ENCODE results near the gene TBC1D10A.
A peak's percentile ranks its signal among the peaks of the same experiment; 100 is the strongest.

TBC1D10A gene, protein sequence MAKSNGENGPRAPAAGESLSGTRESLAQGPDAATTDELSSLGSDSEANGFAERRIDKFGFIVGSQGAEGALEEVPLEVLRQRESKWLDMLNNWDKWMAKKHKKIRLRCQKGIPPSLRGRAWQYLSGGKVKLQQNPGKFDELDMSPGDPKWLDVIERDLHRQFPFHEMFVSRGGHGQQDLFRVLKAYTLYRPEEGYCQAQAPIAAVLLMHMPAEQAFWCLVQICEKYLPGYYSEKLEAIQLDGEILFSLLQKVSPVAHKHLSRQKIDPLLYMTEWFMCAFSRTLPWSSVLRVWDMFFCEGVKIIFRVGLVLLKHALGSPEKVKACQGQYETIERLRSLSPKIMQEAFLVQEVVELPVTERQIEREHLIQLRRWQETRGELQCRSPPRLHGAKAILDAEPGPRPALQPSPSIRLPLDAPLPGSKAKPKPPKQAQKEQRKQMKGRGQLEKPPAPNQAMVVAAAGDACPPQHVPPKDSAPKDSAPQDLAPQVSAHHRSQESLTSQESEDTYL

DNA sequence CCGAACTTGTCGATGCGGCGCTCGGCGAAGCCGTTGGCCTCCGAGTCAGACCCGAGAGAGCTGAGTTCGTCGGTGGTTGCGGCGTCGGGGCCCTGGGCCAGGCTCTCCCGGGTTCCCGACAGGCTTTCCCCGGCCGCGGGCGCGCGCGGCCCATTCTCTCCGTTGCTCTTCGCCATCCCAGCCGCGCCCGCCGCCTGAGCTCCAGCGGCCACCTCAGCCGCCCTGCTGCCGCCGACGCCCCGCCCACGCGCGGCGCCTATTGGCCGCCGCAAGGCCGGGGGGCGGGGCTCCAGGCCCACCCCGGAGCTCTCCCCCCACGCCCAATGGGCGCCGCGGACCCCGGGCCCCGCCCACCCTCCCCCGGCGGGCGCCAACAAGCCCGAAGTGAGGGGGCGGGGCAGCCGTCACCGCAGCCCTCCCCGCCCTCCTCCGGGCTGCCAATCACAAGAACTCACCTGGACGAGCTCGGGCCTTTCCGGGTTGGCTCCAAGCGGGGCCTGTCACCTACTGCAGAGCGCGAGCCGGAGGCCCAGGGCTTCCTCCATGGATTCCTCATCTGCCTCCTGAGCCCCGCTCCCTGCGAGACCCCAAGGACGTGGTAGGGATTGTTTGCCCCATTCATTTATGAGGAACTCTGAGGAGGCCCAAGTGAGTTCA is at the start of gene TBC1D10A:
Gene TBC1D10A (minus strand): TSS at position 236 of the 657 bp plus-strand sequence. CDS start 60 bp downstream, at position 176.
- peak; percentile 93 for DNase-seq

DNA sequence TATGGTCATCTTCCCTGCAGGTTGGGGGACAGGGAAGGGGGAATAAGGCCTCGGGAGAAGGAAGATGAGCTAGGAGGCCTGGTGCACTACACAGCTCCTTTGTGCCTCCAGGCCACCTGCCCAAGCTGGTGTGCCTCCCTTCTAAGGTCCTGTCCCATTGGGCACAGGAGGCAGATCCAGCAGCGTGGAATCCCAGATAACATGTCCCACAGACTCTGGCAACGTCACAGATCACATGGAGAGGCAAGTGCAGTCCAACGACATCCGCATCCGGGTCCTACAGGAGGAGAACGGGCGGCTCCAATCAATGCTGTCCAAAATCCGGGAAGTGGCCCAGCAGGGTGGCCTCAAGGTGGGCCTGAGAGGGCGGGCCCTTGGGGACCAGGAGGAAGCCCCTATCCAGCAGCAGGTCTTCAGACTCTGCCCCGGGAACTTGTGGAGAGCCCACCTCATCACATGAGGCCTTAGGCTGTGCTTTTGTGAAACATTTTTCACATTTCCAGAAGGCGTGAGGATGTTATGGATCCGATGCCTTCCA is 48.6 kb upstream of the TBC1D10A start:
- DNase-seq: no peak

DNA sequence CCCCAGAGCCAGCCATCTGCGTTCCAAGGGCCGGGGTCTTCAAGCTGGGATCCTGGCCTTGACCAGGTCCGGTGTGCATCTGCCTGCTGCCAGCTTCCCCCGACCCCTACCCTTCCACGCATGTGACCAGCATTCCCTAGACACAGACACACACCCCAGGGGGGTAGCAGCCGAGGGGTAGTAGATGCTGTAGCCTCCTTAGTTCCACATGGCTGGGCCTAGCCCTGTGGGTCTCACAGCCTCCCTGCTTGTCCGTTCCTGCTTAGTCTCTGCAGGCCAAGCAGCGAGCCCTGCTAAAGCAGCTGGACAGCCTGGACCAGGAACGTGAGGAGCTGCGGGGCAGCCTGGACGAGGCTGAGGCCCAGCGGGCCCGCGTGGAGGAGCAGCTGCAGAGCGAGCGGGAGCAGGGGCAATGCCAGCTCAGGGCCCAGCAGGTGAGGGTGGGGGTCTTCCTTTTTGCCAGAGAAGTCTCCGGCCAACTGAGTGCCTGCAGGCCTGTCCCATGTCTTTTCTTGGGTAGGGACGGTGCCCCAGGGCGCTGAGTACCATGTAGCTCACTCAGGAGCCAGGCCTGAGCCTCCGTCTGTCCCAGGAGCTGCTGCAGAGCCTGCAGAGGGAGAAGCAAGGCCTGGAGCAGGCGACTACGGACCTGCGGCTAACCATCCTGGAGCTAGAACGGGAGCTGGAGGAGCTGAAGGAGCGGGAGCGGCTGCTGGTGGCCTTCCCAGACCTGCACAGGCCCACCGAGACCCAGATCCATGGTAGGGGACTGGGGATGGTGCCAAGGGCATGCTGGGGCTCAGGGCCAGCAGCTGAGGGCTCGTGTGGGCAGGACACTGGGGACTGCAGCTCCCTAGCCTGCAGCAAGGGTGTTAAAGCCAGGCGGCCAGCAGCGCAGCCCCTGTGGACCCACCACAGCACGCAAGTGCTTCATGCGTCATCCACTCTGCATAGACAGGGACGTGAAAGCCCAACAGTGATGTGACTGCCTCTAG is 46.9 kb upstream of the TBC1D10A start:
- DNase-seq: no peak

DNA sequence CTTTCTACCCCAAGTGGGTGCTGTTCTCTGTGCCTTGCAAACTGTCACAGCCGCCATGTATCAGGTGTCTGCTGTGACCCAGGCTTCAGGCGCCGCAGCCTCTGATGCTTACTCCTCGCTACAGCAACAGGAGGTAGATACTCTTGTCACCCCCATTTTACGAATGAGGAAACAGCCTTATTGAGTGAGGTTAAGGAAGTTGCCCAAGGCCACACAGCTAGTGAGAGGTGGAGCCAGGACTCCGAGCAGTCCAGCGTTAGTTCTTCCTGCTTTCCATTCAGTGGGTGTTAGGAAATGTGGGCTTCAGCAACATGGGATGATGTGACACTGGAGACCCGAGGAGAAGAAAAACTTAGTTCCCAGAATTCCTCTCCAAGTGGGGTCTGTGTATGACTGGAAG is 46.2 kb upstream of the TBC1D10A start:
- no peak for DNase-seq

DNA sequence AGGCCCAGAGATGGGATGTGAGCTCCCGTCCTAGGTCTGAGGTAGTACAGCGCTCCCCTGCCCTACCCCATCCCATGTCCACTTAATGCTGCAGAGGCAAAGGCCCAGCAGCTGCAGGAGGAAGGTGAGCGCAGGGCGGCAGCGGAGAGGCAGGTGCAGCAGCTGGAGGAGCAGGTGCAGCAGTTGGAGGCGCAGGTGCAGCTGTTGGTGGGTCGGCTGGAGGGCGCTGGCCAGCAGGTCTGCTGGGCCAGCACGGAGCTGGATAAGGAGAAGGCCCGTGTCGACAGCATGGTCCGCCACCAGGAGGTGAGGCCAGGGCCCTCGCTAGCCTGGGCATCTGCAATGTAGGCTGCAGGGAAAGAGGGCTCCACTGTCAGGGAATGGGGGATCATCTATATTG is 45.2 kb upstream of the TBC1D10A start:
- peak; percentile 58 for DNase-seq

DNA sequence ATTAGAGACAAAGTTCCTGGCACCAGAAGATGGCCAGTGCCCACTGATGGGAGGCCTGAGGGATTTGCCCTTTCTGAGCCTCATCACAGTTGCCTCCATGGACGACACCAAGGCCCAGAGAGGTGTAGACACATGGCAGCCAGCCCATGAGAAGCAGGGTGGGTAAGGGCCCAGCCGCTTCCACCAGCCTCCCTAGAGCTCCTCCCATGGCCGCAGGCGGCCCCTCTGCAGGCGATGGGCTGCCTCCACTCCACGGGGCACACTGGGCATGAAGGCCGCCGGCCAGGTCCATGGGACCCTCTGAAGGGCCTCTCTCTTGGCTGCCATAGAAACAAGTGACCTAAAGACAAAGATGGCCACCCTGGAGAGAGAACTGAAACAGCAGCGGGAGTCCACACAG is 44.6 kb upstream of the TBC1D10A start:
- no peak for DNase-seq

DNA sequence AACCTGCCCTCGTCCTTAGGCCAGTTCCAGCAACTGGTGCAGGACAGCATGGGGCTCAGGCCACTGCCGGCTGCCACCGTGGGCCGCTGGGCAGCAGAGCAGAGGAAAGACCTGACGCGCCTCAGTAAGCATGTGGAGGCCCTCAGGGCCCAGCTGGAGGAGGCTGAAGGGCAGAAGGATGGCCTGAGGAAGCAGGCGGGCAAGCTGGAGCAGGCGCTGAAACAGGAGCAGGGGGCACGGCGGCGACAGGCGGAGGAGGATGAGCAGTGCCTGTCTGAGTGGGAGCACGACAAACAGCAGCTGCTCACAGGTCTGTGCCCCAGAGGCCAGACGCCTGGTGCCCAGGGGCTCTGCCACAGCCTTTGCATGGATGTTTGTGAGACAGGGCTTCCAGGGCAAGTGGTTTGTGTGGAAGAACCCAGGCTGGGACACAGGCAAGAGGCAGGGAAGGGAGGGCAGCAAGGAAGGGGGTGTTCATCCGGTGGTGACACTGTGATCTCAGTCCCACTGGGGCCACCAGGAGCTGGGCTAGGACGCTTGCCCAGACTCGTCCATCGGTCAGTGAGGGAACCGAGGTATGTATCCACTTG is 44.0 kb upstream of the TBC1D10A start:
- no peak for DNase-seq

DNA sequence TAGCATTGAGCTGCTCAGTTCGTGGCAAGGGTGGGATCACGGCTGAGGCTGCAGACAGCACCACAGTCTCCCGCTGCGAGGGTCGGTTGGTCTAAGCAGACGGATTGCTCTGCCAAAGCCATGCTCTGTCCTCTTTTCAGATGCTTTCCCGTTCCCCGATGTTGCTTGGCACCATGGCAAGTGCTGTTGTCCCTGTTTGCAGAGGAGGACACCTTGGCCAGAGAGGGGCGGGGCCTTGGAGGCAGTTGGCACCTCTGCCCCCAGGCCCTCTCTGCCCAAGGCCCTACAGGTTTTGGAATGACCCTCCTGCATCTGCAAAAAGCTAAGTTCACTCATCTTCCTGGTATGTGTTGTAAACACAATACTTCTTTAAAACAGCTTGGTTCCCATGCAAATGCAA is 41.7 kb upstream of the TBC1D10A start:
- DNase-seq: no peak

DNA sequence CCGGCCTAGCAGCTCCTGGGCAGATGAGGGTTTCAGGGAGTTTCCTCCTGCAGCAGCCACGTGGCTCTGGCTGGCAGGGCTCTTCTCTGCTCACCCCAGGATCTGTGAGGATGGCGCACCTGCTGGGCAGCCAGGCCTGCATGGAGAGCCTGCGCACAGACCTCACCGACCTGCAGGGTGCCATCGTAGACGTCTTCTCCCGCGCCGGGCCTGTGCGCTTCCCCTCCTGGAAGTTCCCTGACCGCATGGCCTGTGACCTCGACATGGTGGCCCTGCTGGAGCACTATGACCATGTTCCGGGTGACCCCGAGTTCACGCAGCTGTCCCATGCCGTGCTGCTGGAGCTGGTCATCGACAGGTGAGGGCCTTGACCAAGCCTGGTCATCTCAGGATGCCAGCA is 39.1 kb upstream of the TBC1D10A start:
- no peak for DNase-seq

DNA sequence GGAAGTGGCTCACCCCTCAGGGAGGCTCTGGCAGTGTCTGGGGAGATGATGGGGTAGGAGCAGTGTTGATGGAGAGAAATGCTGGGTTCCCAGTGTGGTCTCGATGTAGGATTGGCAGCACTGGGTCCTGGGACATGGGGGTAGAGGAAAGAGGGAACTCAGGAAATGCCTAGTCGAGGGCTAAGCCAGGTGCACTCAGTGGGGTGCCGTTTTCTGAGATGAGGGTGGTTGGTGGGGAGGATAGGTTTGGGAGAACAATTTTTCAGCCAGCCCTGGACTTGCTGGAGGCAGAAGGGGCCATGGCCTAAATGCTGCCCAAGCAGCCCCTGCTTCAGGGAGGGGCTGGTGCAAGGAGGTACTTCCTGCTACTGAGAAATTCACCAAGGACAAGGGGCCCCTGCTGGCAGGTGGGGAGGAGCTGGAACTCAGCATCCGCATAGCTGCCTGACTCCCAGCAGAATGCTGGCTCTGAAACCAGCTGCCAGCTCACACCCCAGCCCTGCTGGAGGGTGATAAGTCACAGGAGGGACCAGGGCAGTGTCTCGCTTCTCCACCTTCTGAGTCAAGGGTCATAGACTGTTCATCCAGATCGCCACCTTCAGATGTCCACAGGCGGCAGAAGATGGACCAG is 36.0 kb upstream of the TBC1D10A start:
- DNase-seq: no peak

DNA sequence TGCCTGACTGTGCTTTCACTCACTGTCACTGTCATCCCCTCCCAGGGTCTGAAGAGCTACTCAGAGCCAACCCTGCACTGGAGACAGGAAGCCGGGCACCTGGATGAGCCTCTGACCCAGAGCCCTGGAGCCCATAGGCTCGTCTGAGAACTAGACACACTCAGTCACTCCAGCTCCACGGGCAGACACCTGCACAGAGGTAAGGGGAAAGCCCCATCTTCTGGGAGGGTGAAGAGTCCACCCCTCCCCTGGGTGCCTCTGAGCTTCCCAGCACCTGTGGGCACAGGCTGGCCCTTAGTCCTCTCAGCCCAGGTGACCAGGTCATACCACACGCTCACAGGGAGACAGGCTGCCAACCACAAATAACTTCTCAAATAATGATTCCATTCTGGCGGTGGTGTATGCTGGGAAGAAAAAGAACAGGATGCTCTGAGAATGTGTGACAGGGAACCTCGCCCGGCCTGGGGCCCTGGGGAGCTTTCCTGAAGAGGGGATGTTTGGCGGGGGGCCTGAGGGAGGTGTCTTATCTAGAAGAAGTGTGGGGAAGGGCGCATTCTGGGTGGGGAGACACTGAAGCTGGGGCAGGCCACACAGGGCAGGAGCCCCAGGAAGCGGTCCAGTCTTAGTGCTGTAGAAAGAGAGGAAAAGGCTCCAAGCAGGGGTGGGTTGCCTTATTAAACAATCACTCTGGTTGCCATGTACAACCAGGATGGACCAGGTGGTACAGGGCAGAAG is 35.3 kb upstream of the TBC1D10A start:
- DNase-seq: no peak

DNA sequence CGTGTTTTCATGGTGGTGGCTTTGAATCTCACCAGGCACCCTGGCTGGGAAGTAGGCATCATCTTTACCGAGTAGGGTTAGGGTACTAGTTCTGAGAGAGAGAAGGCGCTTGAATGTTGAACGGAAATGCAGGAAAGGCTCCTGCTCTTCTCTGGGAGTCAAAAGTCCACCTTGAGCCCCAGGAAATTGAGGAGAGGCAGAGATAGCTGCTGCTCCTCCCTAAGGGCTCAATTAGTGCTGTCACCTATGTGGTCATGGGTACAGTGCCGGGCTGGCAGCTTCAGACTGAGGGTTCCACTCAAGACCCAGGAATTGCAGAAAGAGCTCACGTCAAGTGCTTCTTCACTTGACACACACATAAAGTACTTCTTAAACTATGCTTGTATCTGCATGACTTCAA is 31.8 kb upstream of the TBC1D10A start:
- DNase-seq: no peak

DNA sequence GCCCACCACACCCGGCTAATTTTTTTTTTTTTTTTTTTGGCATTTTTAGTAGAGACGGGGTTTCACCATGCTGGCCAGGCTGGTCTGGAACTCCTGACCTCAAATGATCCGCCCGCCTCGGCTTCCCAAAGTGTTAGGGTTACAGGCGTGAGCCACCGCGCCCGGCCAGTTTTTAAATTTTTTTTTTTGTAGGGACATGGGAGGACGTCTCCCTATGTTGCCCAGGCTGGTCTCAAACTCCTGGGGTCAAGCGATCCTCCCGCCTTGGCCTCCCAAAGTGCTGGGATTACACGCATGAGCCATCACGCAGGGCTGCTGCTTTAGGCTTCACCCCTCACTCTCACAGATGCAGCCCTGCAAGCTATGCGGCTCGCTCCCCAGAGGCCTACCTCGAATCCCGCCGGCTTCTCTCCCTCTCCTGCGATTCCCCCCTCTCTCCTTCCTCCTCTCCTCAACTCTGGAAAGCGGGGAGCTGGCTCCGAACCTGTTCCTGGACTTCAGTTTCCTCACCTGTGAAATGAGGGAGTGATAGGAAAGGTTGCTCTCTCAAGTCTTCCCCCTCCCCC is 31.0 kb upstream of the TBC1D10A start:
- no peak for DNase-seq

DNA sequence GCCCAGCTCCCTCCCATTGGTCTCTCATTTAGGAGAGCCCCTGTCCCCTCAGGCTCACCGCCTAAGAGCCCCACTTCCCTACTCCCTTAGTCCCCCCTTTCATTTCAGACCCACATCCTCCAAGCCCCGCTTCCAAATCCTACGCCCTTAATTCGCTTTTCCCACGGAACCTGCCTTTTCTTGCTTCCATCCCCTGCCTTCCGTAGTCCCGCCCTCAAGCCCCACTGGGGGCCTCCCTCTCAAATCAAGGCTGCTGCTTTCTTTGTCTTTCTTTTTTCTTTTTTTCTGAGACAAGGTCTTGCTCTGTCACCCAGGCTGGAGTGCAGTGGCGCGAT is 30.5 kb upstream of the TBC1D10A start:
- no peak for DNase-seq

DNA sequence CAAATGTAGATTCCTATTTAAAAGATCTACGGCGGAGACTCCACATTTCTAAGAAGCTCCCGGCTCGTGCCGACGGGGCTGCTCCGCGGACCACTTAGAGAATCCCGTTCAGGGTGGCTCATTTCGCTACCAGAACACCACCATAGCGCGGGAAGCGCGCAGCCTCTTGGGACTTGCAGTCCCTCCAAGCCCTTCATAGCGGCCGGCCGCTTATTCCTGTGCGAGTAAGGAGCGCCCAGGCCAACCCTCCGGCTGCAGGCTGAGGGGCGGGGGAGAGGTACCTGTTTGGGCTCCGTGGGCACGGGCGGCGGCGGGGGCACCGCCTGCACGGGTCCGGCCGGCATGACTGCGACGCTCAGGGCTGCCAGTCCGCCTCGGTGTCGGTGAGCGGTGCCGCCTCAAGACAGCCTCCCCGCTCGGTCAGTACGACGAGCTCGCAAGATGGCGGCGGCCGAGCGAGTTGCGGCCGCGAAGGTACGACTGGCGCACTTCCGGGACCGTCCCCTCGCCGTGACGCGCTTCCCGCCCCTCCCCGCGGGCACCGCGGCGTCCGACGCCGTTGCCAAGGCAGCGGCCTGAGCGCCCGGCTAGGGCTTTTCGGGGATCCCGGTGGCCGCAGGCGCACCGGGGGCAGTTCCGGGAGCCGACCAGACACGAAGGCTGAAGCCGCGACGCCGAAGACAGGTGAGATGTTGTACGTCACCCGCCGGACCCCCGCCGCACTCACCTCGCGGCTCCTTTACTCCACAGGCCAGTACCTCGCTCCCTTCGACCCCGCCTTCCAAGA is 29.9 kb upstream of the TBC1D10A start, which contains the start of the genes CCDC157 and SF3A1:
Gene CCDC157 (plus strand): TSS at position 559 of the 787 bp plus-strand sequence. CDS start 8,994 bp downstream, outside the sequence.
Gene SF3A1 (minus strand): TSS at position 446 of the 787 bp plus-strand sequence. CDS start 102 bp downstream, at position 344.
- peak; percentile 88 for DNase-seq

DNA sequence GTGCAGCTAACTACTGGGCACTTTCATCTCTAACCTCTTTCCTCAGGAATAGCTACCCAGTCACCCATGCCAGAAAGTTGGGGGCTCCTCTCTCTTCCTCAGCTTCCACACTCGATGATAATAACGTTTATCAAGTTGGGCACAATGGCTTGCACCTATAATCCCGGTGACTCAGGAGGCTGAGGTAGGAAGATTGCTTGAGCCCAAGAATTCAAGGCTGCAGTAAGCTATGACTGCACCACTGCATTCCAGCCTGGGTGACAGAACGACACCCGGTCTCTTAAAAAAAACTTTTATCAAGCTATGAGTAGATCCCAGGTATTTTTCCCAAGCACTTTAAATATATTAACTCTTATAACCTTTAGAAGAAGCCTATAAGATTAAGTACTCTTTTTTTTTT is 27.9 kb upstream of the TBC1D10A start:
- DNase-seq: no peak

DNA sequence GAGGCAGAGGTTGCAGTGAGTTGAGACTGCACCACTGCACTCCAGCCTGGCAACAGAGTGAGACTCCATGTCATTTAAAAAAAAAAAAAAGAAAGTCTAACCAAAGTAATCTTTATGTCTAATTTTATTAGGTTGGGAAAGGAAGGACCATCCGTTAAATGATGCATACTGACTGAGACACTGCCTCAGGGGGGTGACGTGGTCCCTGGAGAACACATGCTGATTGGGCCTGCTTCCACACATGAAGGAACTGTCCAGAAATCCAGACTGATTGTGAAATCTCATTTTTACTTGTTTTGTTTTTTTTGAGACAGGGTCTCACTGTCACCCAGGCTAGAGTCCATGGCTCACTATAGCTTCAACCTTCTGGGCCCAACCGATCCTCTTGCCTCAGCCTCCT is 24.5 kb upstream of the TBC1D10A start:
- no peak for DNase-seq

DNA sequence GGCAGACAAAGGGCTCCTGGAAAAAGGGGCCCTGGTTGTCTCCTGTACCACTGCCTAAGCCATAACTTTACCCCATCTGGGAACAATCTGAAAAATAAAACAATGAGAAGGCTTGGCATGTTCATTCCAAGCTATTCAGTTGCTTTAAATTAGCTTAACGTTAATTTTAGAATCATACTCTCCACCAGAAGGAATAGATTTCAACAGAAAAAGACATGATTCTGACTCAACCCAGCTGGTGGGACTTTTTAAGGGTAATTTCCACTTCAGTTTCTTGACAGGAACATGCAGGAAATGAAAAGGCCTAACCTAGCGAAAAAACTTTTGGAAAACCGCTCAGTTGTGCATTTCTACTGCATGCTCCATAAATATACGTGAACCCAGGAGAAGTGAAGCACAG is 22.1 kb upstream of the TBC1D10A start:
- no peak for DNase-seq

DNA sequence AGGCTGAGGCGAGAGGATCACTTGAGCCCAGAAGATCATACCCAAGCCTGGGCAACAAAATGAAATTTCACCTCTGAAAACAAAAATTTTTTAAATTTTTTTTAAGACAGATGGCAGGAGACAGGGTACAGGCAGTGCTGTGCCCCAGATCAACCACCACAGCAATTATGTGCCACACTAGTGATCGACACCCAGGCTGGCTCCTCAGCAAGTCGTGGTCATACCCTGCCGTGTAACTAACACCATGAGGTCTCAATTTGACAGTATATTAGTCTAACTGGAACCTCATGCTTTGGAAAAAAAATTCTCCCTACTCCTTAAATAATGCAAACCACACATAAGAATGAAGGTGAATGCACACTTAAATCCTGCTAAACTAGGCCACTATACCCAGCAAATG is 21.7 kb upstream of the TBC1D10A start:
- no peak for DNase-seq
